Fibroblast of lung (primary cell): ENCODE measurements around the gene TPX2. TPM values are rescaled to one million over a fixed set of nuclear protein-coding genes. Genes with fewer than 3 reads are reported as not detected.
"Not testable (repeated sequence)": the region's sequence is repeated elsewhere in the genome, so short reads cannot be mapped to it uniquely, and the experiment has no call there.

Experiments
- DNase-seq, 2 donors: peaks; one replicate each; pipeline versions ENCODE4 v3.0.0 to v3.0.0-alpha.2; 2010; ENCODE audit warnings: low read depth in 2 of 2
- H2AFZ ChIP-seq: 2 replicates; pipeline ENCODE4 v1.5.1; 2012; ENCODE audit warnings: low read length, control low read depth, inconsistent platforms
- H3K27ac ChIP-seq: 2 replicates; pipeline ENCODE4 v1.5.1; 2011; ENCODE audit warnings: low read length, control low read depth; ENCODE audit not compliant: insufficient read depth
- H3K27me3 ChIP-seq: 2 replicates; pipeline ENCODE4 v1.5.1; 2011; ENCODE audit warnings: mild to moderate bottlenecking, low read length; ENCODE audit not compliant: control insufficient read depth, insufficient read depth
- H3K36me3 ChIP-seq: 2 replicates; pipeline ENCODE4 v1.5.1; 2011; ENCODE audit warnings: low read length; ENCODE audit not compliant: control insufficient read depth, insufficient read depth
- H3K4me1 ChIP-seq: 2 replicates; pipeline ENCODE4 v1.5.1; 2011; ENCODE audit warnings: low read length; ENCODE audit not compliant: control insufficient read depth, insufficient read depth; ENCODE audit errors: extremely low read depth
- H3K4me2 ChIP-seq: 2 replicates; pipeline ENCODE4 v1.5.1; 2011; ENCODE audit warnings: low read length, control low read depth; ENCODE audit not compliant: insufficient read depth; ENCODE audit errors: extremely low read depth
- H3K4me3 ChIP-seq, 4 experiments: fragments of 200-600 bp in 1 of 4; sonication (generic) in 1 of 4; replicated peaks in 1 of 4; 2 replicates each; pipeline ENCODE4 v1.5.1; 2011 to 2016; ENCODE audit warnings: low read length in 4 of 4, low read depth in 3 of 4, mild to moderate bottlenecking in 3 of 4, control low read depth in 2 of 4, inconsistent platforms in 1 of 4, mixed read lengths in 1 of 4; ENCODE audit not compliant: insufficient read depth in 1 of 4; ENCODE audit errors: control extremely low read depth in 1 of 4
- H3K79me2 ChIP-seq: 2 replicates; pipeline ENCODE4 v1.5.1; 2012; ENCODE audit warnings: mild to moderate bottlenecking, low read length, inconsistent platforms; ENCODE audit not compliant: control insufficient read depth, insufficient read depth
- H3K9ac ChIP-seq: 2 replicates; pipeline ENCODE4 v1.5.1; 2011; ENCODE audit warnings: mild to moderate bottlenecking, low read length, control low read depth; ENCODE audit not compliant: insufficient read depth
- H3K9me3 ChIP-seq: 2 replicates; pipeline ENCODE4 v1.5.1; 2012; ENCODE audit warnings: low read depth, low read length; ENCODE audit not compliant: control insufficient read depth, insufficient read depth
- H4K20me1 ChIP-seq: 2 replicates; pipeline ENCODE4 v1.5.1; 2011; ENCODE audit warnings: low read length; ENCODE audit not compliant: control insufficient read depth, insufficient read depth; ENCODE audit errors: extremely low read depth
- CTCF ChIP-seq, 2 donors: IDR thresholded peaks in 1 of 2; conservative IDR thresholded peaks in 1 of 2; 1 replicate in 1 of 2; 2 replicates in 1 of 2; pipeline ENCODE4 v1.5.1; 2011 to 2012; ENCODE audit warnings: low read length in 2 of 2, control low read depth in 1 of 2, inconsistent platforms in 1 of 2, low read depth in 1 of 2, mild to moderate bottlenecking in 1 of 2
- EZH2 ChIP-seq: IDR thresholded peaks from 2 replicates; pipeline ENCODE4 v1.5.1; 2012; ENCODE audit warnings: low read length, control low read depth, mild to moderate bottlenecking; ENCODE audit errors: missing control alignments
- polyA plus RNA-seq, 2 donors: library from polyadenylated mRNA; depleted of rRNA in 1 of 2; stranded (reverse) in 1 of 2; unstranded in 1 of 2; fragments of >200 nt; gene quantifications; 2 replicates each; pipeline ENCODE4 v1.2.1, GENCODE V29; 2011 to 2012; ENCODE audit warnings: missing spikeins in 1 of 2
- total RNA-seq: library from RNA; depleted of rRNA; stranded (reverse); fragments of >200 nt; gene quantifications from 2 replicates; pipeline ENCODE4 v1.2.1, GENCODE V29; 2014

TPX2 gene
- total and polyA plus RNA-seq, 2 donors (not counting 1 experiment from before 2014, with no cell fraction given): 19.9 to 21.0 TPM

GRCh38 chr20:31813611-31814010 is 74.5 kb downstream of the TPX2 start:
- H4K20me1 ChIP-seq: no peaks in the 10 kb centered on the region
- no peak overlapping the region for H3K4me2 ChIP-seq
- peaks cover 23% of the 10 kb centered on the region for H3K4me1 ChIP-seq
- H3K4me3 ChIP-seq: no peak overlapping the region
- H3K9me3 ChIP-seq: no peaks in the 10 kb centered on the region
- no peak overlapping the region for H3K27ac ChIP-seq
- no peaks in the 10 kb centered on the region for H3K79me2 ChIP-seq
- no peak for DNase-seq
- no peaks in the 10 kb centered on the region for H3K27me3 ChIP-seq
- H3K36me3 ChIP-seq: peaks cover 1% of the 10 kb centered on the region
- no peak overlapping the region for H2AFZ ChIP-seq
- no peak overlapping the region for H3K9ac ChIP-seq
- TF ChIP-seq CTCF (conservative IDR thresholded peaks at IDR 0.05 in 1 of 2, IDR thresholded peaks at IDR 0.05 in 1 of 2; ENCODE audit: low read depth in 1 of 2, low read length in 2 of 2) (no peak), EZH2 (no peak)

- not testable (repeated sequence) for H3K27ac ChIP-seq, H3K9ac ChIP-seq, H3K36me3 ChIP-seq, H3K4me3 ChIP-seq, H2AFZ ChIP-seq, H3K27me3 ChIP-seq, H3K4me2 ChIP-seq, H3K9me3 ChIP-seq, DNase-seq, H4K20me1 ChIP-seq, H3K79me2 ChIP-seq
- peaks cover 23% of the 10 kb centered on the region for H3K4me1 ChIP-seq
These were observed 75.1 kb downstream of the TPX2 start for GRCh38 chr20:31814142-31814541.

GRCh38 chr20:31815408-31816188 is 76.5 kb downstream of the TPX2 start:
- no peaks in the 10 kb centered on the region for H3K79me2 ChIP-seq
- H2AFZ ChIP-seq: no peak overlapping the region
- peaks cover 15% of the 10 kb centered on the region for H3K4me1 ChIP-seq
- TF ChIP-seq CTCF (conservative IDR thresholded peaks at IDR 0.05 in 1 of 2, IDR thresholded peaks at IDR 0.05 in 1 of 2; ENCODE audit: low read depth in 1 of 2, low read length in 2 of 2) (no peak), EZH2 (no peak)
- no peaks in the 10 kb centered on the region for H4K20me1 ChIP-seq
- H3K36me3 ChIP-seq: peaks cover 1% of the 10 kb centered on the region
- no peak overlapping the region for H3K27ac ChIP-seq
- no peak overlapping the region for H3K9ac ChIP-seq
- H3K4me2 ChIP-seq: no peak overlapping the region
- no peak overlapping the region for H3K4me3 ChIP-seq
- H3K9me3 ChIP-seq: no peaks in the 10 kb centered on the region
- peak in 1 of 2 donors; percentile 28 for DNase-seq
- no peaks in the 10 kb centered on the region for H3K27me3 ChIP-seq
